ENCODE measurements around the gene GOLGA3.

GRCh38 chr12:132747896-132748295 lies 80.8 kb downstream of the GOLGA3 start:
- no peak for TF ChIP-seq POLR2A (IDR thresholded peaks at IDR 0.05; ENCODE audit: extremely low read depth, insufficient read length)
- TF ChIP-seq CTCF (IDR thresholded peaks at IDR 0.05; ENCODE audit: low read depth, low read length), result no peak
- TF ChIP-seq, protein P1, sequence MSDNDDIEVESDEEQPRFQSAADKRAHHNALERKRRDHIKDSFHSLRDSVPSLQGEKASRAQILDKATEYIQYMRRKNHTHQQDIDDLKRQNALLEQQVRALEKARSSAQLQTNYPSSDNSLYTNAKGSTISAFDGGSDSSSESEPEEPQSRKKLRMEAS (IDR thresholded peaks at IDR 0.05; ENCODE audit: low read depth, low read length), result no peak

Measured in NB4 (cell line).